Caco-2 (cell line): ENCODE results near the gene FCGR2B. TPM values are rescaled to one million over a fixed set of nuclear protein-coding genes. Genes with fewer than 3 reads are reported as not detected.

Experiments used
- BruUV-seq: library from RNA; stranded (reverse); fragments of 400-500 nt; replicated peaks from 2 replicates; lab custom pipeline; 2021; lab: Mats Ljungman, UMichigan
- CTCF ChIA-PET: fragments of 300-600 bp; sonication (Branson Sonifier 250); formaldehyde crosslinking; loops from one replicate; lab custom pipeline; 2022; ENCODE audit warnings: antibody characterized with exemption; lab: Charles Lee
- POLR2A ChIA-PET: fragments of 300-600 bp; sonication (Branson Sonifier 250); formaldehyde crosslinking; loops from one replicate; lab custom pipeline; 2022; ENCODE audit warnings: antibody characterized with exemption; lab: Charles Lee
- DNase-seq, 2 experiments: peaks; one replicate each; pipeline versions ENCODE4 v3.0.0 to v3.0.0-alpha.2; 2020 to 2022
- H3K27me3 ChIP-seq: replicated peaks from 2 replicates; pipeline ENCODE4 v1.6.0; 2011; ENCODE audit warnings: low read length; ENCODE audit not compliant: control insufficient read depth, insufficient read depth
- H3K36me3 ChIP-seq: 2 replicates; pipeline ENCODE4 v1.5.1; 2011; ENCODE audit warnings: low read length; ENCODE audit not compliant: control insufficient read depth, insufficient read depth
- H3K4me1 ChIP-seq: fragments of 250-450 bp; sonication (Bioruptor Pico); 2 replicates; pipeline ENCODE4 v1.5.1; 2020; ENCODE audit warnings: mild to moderate bottlenecking
- H3K4me3 ChIP-seq: 2 replicates; pipeline ENCODE4 v1.5.1; 2011; ENCODE audit warnings: low read depth, mild to moderate bottlenecking, control low read depth, low read length
- H3K9me3 ChIP-seq: fragments of 250-450 bp; sonication (Bioruptor Pico); 2 replicates; pipeline ENCODE4 v1.5.1; 2020; ENCODE audit warnings: mild to moderate bottlenecking, moderate library complexity
- H3K27ac Mint-ChIP-seq: one replicate; pipeline ENCODE4 v1.8.0; 2022; ENCODE audit warnings: mixed read lengths; ENCODE audit not compliant: unreplicated experiment
- H3K27me3 Mint-ChIP-seq: one replicate; pipeline ENCODE4 v1.8.0; 2022; ENCODE audit warnings: mixed read lengths; ENCODE audit not compliant: insufficient read depth, unreplicated experiment
- H3K36me3 Mint-ChIP-seq: one replicate; pipeline ENCODE4 v1.8.0; 2022; ENCODE audit warnings: mild to moderate bottlenecking, mixed read lengths; ENCODE audit not compliant: insufficient read depth, unreplicated experiment
- H3K4me1 Mint-ChIP-seq: one replicate; pipeline ENCODE4 v1.8.0; 2022; ENCODE audit warnings: low read depth, mixed read lengths; ENCODE audit not compliant: unreplicated experiment
- H3K4me3 Mint-ChIP-seq: one replicate; pipeline ENCODE4 v1.8.0; 2022; ENCODE audit warnings: mild to moderate bottlenecking, moderate library complexity, mixed read lengths; ENCODE audit not compliant: unreplicated experiment
- H3K9me3 Mint-ChIP-seq: one replicate; pipeline ENCODE4 v1.8.0; 2022; ENCODE audit warnings: mixed read lengths; ENCODE audit not compliant: unreplicated experiment
- CTCF ChIP-seq, 2 experiments: fragments of 200-600 bp in 1 of 2; IDR thresholded peaks; 1 replicate in 1 of 2; 2 replicates in 1 of 2; pipeline versions ENCODE4 v1.5.1 to v1.8.0; 2011 to 2022; ENCODE audit warnings: antibody characterized with exemption in 1 of 2, control low read depth in 1 of 2, inconsistent platforms in 1 of 2, low read depth in 1 of 2, low read length in 1 of 2, mild to moderate bottlenecking in 1 of 2, moderate library complexity in 1 of 2; ENCODE audit not compliant: insufficient read depth in 1 of 2, severe bottlenecking in 1 of 2, unreplicated experiment in 1 of 2
- intact Hi-C: fragments of 100-400 bp; cut with micrococcal nuclease; formaldehyde crosslinking; loops from one replicate; pipeline ENCODE4 v1.10.0; 2022; ENCODE audit not compliant: unreplicated experiment
- total RNA-seq: library from RNA; stranded (reverse); gene quantifications from 2 replicates; pipeline ENCODE4 v1.2.3, GENCODE V29; 2022

Gene FCGR2B
- total RNA-seq, 1 experiment from 2014 or later = not detected

DNA sequence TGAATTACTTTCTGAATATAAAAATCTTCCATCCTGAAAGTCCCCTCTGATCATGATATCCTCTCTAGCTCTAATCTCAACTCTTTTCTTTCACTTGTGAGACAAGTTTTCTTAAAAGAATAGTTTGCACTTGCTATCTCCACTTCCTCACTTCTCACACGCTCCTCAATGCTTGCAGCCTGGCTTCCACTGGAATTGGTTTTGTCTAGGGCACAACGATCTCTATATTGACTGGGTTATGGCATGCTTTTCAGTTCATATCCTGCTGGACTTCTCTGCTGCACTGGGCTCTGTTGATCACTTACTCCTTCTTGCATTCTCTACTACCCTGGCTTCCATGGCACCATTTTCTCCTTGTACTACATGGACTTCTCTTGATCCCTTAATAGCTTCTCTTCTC is 44.6 kb downstream of the FCGR2B start:
- H3K27ac Mint-ChIP-seq = no peak overlapping the region
- no peaks in the 10 kb centered on the region for H3K27me3 ChIP-seq
- POLR2A ChIA-PET = no interaction called here
- TF ChIP-seq CTCF (IDR thresholded peaks at IDR 0.05; ENCODE audit: insufficient read depth in 1 of 2, low read depth in 1 of 2, low read length in 1 of 2, severe bottlenecking in 1 of 2, unreplicated experiment in 1 of 2) = no peak
- no peak overlapping the region for H3K4me3 ChIP-seq
- no peaks in the 10 kb centered on the region for H3K4me1 Mint-ChIP-seq
- intact Hi-C loops = no loop called here
- CTCF ChIA-PET = interaction anchor here (0.7 kb wide), 1 partner anchor 19 kb away, joined by 3 read pairs; no protein-coding TSS in a partner anchor
- no peaks in the 10 kb centered on the region for H3K9me3 ChIP-seq
- no peaks in the 10 kb centered on the region for H3K36me3 Mint-ChIP-seq
- H3K4me1 ChIP-seq = no peaks in the 10 kb centered on the region
- no peak overlapping the region for H3K4me3 Mint-ChIP-seq
- H3K9me3 Mint-ChIP-seq = no peaks in the 10 kb centered on the region
- H3K27me3 Mint-ChIP-seq = peaks cover 12% of the 10 kb centered on the region
- no peak for DNase-seq
- BruUV-seq = no TSS peak
- H3K36me3 ChIP-seq = no peaks in the 10 kb centered on the region

DNA sequence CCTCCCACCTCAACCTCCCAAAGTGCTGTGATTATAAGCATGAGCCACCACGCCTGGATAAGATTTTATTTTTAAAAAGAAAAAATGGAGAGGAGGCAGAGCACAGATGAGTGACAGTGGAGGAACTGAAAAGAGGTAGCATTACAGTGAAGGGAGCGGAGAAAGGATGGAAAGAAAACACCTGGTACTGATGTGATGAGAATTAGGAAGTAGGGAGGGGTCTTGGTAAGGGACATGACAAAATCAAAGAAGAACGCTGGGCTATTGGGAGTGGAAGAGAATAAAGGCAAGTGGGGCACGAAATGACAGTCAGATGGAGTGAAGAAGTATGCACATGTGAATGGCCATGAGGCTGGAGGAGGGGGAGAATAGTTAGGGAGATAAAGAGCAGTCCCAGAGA is 46.4 kb downstream of the FCGR2B start:
- ChIA-PET POLR2A (no interaction called here), CTCF (no interaction called here)
- BruUV-seq = no TSS peak
- Histone ChIP-seq H3K27me3 (no peaks in the 10 kb centered on the region; the same call in 1 of the 2 replicates), H3K4me3 (no peak overlapping the region), H3K9me3 (no peaks in the 10 kb centered on the region), H3K36me3 (no peaks in the 10 kb centered on the region), H3K4me1 (no peaks in the 10 kb centered on the region)
- intact Hi-C loops = no loop called here
- no peak for TF ChIP-seq CTCF (IDR thresholded peaks at IDR 0.05; ENCODE audit: insufficient read depth in 1 of 2, low read depth in 1 of 2, low read length in 1 of 2, severe bottlenecking in 1 of 2, unreplicated experiment in 1 of 2)
- H3K27ac Mint-ChIP-seq = no peak overlapping the region
- H3K4me1 Mint-ChIP-seq = no peaks in the 10 kb centered on the region
- no peaks in the 10 kb centered on the region for H3K36me3 Mint-ChIP-seq
- H3K27me3 Mint-ChIP-seq = peaks cover 10% of the 10 kb centered on the region
- no peak overlapping the region for H3K4me3 Mint-ChIP-seq
- no peaks in the 10 kb centered on the region for H3K9me3 Mint-ChIP-seq
- DNase-seq = no peak

- ChIA-PET POLR2A (no interaction called here), CTCF (no interaction called here)
- H3K9me3 Mint-ChIP-seq = no peaks in the 10 kb centered on the region
- no peaks in the 10 kb centered on the region for H3K4me1 Mint-ChIP-seq
- Histone ChIP-seq H3K27me3 (no peaks in the 10 kb centered on the region; the same call in 1 of the 2 replicates), H3K36me3 (no peaks in the 10 kb centered on the region), H3K4me3 (no peak overlapping the region), H3K4me1 (no peaks in the 10 kb centered on the region), H3K9me3 (no peaks in the 10 kb centered on the region)
- TF ChIP-seq CTCF (IDR thresholded peaks at IDR 0.05; ENCODE audit: insufficient read depth in 1 of 2, low read depth in 1 of 2, low read length in 1 of 2, severe bottlenecking in 1 of 2, unreplicated experiment in 1 of 2) = no peak
- DNase-seq = no peak
- H3K4me3 Mint-ChIP-seq = no peak overlapping the region
- intact Hi-C loops = no loop called here
- BruUV-seq = no TSS peak
- H3K36me3 Mint-ChIP-seq = no peaks in the 10 kb centered on the region
- no peak overlapping the region for H3K27ac Mint-ChIP-seq
- H3K27me3 Mint-ChIP-seq = peaks cover 10% of the 10 kb centered on the region
Measured at GRCh38 chr1:161710560-161710959, 47.6 kb downstream of the FCGR2B start.
